ENCODE data around the gene HSD17B13.
"Not testable (repeated sequence)": the region's sequence is repeated elsewhere in the genome, so short reads cannot be mapped to it uniquely, and the experiment has no call there.

HSD17B13 gene

DNA sequence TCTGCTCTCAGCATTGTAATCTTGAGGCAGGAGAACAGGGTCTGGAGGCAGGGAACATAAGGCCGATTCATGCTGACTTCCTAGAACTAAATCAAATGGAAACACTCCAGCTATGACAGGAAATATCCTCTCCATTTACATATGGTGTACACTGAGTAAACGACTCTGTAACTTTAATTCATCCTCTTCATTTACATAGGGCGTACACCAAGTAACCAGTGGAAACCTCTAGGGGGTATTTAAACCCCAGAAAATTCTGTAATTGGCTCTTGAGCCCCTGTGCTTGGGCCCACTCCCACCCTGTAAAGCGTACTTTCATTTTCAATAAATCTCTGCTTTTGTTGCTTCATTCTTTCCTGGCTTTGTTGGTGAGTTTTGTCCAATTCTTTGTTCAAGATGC, 7.7 kb downstream of the HSD17B13 start:
- DNase-seq (ENCODE audit: low read depth) = not testable (repeated sequence)

DNA sequence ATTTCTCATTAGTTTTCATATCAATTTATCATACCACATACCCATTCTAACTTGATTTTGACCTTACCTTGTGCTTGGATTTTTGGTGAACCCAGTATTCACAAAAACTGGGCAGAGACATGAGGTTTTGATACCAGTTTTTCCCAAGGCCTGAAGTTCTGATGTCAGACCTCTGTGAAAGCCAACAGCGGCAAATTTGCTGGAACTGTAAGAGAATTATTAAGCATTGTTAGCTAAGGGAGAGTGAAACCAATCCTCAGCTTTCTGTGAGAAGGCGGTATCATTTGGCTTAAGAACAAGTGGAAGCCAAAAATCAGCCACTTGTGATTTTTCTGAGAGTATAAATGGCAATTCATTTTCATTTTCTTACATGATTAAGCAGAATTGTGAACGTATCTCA, 8.9 kb downstream of the HSD17B13 start:
- no peak for DNase-seq (ENCODE audit: low read depth)

DNA sequence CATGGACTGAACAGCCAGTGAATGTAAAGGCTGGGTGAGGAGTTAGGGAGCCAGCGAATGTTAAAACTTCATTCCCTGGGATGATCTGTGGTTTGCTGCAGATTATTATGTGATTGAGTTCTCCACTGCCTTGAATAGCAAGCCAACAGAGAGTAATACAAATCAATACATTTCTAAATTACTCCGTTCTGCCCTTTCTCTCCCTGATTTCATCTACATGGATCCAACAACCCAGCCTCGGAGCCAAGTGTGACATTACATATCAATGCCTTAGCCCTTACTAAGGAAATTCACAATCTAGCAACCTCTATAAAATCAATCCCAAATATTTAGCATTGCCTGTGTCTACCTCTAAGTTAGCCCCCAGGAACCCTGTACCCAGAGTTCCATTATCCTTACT, 11.0 kb downstream of the HSD17B13 start:
- DNase-seq (ENCODE audit: low read depth) = no peak

DNA sequence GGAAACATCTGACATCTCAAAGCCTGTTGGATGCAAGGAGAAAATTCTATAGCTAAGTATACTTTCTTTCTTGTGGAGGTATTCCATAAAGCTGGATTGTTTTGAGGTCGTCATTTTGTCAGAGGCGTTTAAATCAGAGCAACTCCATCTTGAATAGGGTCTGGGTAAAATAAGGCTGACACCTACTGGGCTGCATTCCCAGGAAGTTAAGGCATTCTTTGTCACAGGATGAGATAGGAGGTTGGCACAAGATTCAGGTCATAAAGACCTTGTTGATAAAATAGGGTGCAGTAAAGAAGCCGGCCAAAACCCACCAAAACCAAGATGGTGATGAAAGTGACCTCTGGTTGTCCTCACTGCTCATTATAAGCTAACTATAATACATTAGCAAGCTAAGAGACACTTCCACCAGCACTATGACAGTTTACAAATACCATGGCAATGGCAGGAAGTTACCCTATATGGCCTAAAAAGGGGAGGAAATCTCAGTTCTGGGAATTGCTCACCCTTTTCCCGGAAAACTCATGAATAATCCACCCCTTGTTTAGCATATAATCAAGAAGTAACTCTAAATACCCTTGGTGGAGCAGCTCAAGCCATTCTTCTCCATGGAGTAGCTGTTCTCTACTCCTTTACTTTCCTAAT, 11.9 kb downstream of the HSD17B13 start:
- no peak for DNase-seq (ENCODE audit: low read depth)

DNA sequence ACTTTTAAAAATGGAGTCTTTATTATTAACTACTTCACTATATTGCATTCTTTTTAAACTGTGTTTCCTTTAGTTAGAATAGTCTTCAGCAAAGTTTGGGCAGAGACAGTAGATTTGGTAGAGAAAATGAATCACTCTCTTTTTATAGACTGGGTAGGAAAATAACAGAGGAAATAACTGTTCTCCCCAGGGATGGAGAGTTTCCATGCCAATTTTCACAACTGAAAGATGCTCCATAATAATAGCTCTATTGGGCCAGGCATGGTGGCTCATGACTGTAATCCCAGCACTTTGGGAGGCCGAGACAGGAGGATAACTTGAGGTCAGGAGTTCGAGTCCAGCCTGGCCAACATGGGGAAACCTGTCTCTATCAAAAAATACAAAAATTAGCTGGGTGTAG, 13.1 kb downstream of the HSD17B13 start:
- DNase-seq (ENCODE audit: low read depth) = no peak

DNA sequence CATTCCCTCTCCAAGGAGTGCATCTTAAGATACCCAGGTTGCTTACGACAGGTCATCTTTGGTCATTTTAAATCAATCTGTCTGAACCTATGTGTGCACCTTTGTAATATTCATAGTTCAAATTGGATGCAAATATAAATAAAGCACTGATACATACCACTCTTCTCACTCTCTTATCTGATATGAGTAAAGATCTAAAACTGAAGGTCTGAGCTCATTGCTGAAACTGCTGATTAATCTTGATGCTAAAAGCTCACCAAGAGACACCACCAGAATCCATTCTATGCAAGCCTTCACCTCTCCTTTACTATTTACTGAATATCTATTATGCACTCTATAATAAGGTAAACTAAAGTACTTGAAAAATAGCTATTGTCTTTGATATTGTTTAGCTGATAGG, 16.6 kb downstream of the HSD17B13 start:
- no peak for DNase-seq (ENCODE audit: low read depth)

DNA sequence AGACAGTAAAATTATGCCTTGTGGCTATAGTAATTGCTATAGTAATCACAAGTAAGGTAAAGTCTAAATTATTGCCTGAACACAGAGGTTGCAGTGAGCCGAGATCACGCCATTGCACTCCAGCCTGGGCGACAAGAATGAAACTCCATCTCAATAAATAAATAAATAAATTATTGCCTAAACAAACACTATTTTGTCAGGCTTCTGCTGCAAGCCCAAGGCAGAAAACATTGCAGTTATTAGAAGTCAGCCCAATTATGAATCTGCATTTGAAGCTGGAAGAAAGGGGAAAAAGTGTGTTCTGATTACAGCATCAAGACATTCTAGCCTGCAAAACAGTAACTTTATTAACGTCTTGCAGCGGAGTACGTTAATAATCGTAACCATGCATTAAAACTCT, 17.1 kb downstream of the HSD17B13 start:
- no peak for DNase-seq (ENCODE audit: low read depth)

DNA sequence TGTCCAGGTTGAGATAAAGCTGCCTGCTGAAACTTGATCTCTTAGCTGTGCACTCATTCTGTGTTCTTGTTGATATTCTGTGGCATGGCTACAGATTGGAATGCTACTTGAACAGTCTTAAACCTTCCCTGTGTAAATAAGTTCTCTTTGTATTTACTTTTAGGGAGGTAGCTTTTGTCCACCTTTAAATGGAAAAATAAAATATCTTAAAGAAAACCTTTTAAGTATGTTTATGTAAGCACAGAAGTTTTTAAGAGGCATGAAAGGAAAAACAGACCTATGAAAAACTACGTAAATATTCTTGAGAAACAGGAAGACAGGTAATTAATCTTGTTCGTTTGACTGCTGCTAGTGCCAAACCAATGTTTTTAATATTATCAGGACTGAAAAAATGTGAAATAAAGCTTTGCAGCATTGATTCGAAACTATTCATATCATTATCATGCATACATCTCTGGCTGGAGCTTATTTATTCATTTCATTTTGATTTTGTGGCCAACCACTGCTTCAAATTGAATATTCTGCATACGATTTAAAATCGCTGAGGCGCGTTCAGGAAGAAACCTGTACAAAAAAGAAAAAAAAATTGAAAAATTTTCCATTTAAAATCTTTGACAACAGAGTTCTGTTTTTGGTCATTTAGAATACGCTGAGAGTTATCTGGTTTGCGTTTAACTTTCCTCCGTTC, 17.8 kb downstream of the HSD17B13 start:
- DNase-seq (ENCODE audit: low read depth) = no peak

DNA sequence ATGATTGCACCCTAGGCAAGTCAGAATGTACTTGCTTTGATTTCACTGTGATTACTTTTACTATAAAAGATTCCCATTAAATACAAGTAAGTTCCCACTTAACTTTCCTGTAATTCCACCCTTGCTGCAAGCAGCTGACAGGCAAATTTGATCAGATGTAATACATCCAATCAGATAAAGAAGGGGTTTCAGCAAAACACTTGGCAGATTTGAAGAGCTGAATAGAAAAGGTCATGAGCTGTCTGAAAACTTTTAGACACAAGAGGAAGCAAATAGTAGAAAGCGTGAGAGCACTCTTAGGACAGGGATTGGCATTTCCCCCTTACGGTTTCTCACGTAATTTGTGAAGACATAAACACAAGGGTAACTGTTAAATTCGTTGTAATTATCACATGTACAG, 22.8 kb downstream of the HSD17B13 start:
- no peak for DNase-seq (ENCODE audit: low read depth)

DNA sequence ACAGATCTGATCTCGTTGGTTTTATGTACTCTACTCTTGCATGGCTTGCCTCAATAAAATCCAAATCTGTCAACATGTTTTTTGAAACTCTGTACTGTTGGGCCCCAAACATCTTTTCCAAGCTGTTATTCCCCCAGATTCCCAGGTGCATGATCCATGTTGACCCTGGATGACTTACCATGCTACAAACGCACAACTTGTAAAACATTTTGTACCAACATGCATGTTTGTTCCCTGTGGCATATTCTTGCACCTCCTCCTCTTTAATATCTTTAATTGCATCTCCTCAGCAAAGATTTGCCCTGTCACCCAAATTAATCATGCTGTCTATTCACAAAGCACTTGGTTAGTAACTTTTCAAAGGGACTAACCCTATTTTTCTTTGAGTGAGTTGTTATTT, 24.3 kb downstream of the HSD17B13 start:
- no peak for DNase-seq (ENCODE audit: low read depth)

DNA sequence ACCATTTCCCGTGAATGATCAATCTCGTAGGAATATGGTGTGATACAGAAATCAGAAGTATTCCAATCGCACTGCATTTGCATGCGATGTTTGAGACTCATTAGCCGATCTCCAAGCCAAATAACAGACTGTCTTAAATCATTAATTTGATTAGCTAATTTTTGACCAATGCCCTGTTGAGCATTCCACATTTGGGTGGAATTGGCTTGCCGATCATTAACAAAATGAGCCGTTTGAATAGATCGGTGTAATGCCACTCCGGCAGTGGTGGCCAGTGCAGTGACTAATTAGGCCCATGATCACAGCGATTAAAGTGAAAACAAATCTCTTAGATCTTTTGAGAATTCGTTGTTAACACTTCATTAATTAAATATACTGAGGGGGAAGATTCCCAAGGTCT, 27.8 kb downstream of the HSD17B13 start:
- not testable (repeated sequence) for DNase-seq (ENCODE audit: low read depth)

DNA sequence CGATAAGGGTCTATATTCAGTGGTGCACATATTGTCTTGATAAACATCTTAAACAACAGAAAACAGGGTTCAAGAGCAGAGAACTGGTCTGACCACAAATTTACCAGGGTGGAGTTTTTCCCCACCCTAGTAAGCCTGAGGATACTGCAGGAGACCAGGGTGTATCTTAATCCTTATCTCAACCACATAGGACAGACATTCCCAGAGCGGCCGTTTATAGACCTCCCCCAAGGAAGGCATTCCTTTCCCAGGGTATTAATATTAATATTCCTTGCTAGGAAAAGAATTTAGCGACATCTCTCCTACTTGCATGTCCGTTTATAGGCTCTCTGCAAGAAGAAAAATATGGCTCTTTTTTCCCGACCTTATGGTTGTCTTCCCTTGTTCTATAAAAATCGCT, 28.8 kb downstream of the HSD17B13 start:
- DNase-seq (ENCODE audit: low read depth) = not testable (repeated sequence)

DNA sequence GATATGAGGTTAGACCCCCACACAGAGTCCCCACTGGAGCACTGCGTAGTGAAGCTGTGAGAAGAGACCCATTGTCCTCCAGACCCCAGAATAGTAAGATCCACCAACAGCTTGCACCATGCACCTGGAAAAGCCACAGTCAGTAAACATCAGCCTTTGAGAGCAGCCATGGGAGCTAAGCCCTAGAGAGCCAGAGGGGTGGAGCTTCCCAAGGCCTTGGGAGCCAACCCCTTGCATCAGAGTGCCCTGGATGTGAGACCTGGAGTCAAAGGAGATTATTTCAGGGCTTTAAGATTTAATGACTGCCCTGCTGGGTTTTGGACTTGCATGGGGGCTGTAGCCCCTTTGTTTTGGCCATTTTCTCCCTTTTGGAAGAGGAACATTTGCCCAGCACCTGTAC, 35.7 kb downstream of the HSD17B13 start:
- DNase-seq (ENCODE audit: low read depth) = no peak

DNA sequence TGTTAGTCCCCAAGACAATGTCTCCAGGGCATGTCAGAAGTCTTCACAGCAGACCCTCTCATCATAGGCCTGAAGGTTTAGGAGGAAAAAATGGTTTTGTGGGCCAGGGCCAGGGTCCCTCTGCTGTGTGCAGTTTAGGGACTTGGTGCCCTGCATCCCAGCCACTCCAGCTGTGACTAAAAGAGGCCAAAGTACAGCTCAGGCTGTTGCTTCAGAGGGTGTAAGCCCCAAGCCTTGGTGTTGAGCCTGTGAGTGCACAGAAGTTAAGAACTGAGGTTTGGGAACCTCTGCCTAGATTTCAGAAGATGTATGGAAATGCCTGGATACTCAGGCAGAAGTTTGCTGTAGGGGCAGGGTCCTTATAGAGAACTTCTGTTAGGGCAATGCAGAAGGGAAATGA, 38.4 kb downstream of the HSD17B13 start:
- DNase-seq (ENCODE audit: low read depth) = not testable (repeated sequence)

DNA sequence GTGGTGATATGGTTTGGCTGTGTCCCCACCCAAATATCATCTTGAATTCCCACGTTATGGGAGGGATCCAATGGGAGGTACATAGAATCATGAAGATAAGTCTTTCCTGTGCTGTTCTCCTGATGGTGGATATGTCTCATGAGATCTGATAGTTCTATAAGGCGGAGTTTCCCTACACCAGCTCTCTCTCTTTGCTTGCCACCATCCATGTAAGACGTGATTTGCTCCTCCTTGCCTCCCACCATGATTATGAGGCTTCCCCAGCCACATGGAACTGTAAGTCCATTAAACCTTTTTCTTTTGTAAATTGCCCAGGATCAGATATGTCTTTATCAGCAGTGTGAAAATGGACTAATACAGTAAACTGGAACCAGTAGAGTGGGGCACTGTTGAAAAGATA, 39.5 kb downstream of the HSD17B13 start:
- no peak for DNase-seq (ENCODE audit: low read depth)

DNA sequence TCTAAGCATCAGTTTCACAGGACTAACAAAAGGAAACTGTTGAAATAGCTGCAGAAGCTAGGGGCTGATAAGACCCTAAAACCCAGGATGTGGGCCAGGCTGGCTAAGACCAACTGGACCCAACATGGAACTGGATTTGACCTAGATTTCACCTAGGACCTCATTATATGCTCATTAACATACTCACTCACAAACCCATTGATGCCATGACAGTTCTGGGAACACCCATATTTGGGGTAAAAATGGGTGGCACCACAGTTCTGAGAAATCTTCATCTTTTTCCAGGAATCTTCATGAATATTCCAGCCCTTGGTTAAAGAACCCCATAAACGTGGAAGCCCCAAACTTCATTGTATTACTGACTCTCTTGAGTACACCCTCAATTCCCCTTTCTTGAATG, 41.1 kb downstream of the HSD17B13 start:
- no peak for DNase-seq (ENCODE audit: low read depth)

DNA sequence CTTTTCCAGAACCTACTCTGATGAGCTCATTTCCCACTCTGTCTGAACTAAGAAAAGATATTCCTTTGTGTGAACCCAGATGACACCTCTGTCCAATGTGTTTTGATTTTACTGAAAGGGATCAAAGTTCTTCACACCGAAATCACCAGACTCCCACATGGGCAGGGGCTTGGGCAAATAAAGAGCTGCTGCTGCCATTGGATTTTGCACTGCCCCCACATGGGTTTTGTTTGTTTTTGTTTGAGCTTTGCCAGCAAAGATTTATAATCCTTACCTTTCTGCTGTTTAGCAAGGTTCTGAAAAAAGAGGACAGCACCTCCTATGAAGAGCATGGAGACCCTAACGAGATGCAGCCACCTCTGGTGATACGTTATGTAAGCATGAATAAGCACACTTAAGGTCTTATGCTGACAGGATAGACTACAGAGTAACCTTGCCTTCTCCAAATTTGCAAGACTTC, 44.3 kb downstream of the HSD17B13 start:
- DNase-seq (ENCODE audit: low read depth) = no peak

DNA sequence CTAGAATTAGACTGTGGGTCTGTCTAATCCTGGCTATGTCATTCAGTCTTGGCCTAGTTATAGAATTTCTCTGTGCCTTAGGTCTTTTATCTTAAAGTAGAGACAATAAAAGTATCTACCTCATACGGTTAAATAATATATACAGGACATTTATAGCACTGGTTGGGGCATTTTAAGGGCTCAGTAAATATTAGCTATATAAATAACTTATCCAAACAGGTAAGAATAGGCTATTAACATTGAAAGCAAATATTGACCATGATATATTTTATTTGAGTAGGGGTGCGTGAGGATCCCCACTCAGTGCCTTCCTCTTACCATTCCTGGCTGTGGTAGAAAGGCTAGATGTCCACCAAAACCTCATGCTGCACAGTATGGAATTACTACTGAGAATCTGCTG, 47.4 kb downstream of the HSD17B13 start:
- DNase-seq (ENCODE audit: low read depth) = no peak

DNA sequence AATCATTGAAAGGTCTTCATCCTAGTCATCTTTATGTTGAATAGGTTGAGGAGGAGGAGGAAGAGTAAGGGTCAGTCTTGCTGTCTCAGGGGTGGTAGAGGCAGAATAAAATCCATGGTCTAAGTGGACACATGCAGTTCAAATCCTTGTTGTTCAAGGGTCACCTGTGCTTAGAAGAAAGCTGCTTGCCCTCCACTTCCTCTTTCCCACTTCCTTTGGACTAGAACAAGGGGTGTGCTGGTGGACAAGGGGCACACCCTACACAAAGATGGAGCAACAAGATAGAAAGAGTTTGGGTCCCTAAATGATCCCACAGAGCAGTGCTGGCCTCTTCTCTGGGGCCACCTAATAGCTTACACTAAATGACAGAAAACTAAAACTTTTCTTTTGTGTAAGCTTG, 47.9 kb downstream of the HSD17B13 start:
- DNase-seq (ENCODE audit: low read depth) = no peak

DNA sequence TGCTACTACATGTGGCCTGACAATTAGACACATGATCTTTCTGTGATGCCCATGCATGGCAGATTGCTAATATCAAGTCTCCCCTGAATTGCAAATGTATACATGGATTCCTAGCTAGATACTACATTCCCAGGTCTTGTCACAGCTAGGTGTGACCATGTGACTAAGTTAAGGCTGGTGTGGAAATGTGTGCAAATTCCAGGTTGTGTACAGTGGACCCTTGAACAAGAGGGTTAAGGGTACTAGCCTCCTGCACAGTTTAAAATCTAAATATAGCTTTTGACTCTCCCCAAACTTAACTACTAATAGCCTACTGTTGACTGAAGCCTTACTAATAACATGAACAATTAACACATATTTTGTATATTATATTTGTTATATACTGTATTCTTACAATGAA, 48.4 kb downstream of the HSD17B13 start:
- no peak for DNase-seq (ENCODE audit: low read depth)

DNA sequence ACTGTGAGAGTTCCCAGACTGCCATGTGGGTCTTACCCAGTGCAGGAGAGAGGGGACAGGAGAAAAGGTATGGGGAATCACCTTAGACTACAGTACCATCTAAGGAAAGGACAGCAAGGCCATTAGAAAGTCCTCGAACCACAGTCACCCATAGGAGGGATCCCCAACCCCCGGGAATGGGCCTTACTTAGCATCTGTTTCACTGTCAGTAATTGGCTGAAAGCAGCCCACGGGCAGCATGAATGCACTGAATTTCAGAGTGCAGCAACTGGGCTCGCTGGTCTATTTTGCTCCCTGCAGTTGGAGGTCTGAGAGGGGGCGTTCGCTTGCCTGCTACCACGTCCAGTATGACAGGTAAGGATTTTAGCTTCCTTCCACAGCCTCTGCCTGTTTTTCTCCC, 51.9 kb downstream of the HSD17B13 start:
- no peak for DNase-seq (ENCODE audit: low read depth)

DNA sequence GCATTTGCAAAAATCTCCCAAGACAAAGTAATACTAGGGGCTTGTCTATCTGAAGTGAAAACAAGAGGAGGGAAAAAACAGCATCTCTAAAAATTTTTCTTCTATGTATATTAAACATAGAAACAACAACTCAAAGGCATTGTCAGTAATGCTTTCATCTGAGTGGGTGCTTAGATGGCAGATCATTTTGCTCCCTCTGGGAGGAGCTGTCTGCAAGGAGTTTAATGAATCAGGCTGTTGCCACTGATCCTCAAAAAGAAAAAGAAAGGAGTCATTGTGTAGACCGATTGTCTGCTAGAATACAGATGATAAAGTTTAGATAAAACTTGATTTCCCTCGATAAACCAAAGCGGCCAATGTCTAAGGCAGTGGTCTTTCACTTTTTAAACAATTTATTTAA, 52.5 kb downstream of the HSD17B13 start:
- DNase-seq (ENCODE audit: low read depth) = no peak

DNA sequence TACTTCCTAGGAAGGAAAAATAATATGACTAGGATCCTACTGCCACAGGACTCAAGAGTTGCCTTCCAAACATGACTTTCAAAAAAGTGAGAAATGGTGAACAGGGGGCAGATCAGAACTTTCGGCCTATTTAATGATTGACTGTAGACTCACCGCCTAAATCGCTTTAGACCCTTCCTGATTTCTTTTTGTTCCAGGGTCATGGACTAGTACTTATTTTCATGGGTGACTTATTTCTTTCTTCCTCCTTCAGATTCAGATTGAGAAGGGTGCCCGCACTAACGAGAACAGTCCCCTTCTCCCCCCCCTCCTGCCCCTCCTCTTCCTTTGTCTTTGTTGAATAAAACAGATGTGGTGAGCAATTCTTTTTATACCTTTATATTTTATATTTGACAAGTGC, 54.3 kb downstream of the HSD17B13 start:
- DNase-seq (ENCODE audit: low read depth) = no peak

DNA sequence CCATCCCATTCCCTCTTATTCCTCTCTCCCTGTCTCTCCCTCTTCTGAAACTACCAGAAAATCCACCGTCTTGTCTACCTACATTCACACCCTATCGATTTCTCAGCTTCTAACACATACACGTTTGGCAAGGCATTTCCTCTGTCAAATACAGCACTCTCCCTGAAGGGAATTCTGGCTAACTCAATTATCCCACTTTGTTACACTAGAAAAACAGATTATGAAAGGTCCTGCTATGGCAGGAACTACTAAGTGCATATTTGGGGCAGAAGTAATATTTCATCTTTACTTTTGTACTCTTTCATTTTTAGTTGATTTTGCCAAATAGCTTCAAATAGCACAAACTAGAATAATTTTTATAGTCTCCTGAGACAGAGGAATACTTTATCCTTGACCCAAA, 55.7 kb downstream of the HSD17B13 start:
- no peak for DNase-seq (ENCODE audit: low read depth)
